GM18505 (cell line): ENCODE data around the gene SEMA6D.

Source experiments
- ATAC-seq: cut with Tn5 transposase; IDR thresholded peaks from one replicate; pipeline ENCODE4 v1.9.1; 2021; ENCODE audit not compliant: unreplicated experiment
- POLR2A ChIP-seq: IDR thresholded peaks from 4 replicates; pipeline ENCODE4 v1.6.1; 2011; ENCODE audit warnings: borderline replicate concordance; ENCODE audit not compliant: insufficient read depth, insufficient read length; ENCODE audit errors: extremely low read depth

Gene SEMA6D

DNA sequence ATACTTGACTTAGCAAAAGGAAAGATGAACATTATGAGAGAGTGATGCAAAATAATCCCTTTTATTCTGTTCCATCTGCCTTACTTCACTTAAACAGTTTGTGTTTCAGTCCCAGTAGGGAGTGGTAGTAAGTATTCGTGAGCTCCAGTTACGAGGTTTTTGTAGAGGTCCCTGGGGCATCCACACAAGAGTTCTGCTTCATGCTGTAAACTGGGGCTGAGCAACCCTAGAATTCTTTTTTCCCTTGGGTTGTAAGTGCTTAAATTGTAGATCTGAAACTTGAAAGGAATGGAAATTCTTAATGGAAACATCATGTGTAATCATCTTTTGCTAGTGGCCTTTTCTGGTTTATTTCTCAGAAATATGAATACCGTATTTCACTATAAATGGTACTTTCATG lies 79.5 kb downstream of the SEMA6D start:
- no peak for ATAC-seq
- no peak for TF ChIP-seq POLR2A

DNA sequence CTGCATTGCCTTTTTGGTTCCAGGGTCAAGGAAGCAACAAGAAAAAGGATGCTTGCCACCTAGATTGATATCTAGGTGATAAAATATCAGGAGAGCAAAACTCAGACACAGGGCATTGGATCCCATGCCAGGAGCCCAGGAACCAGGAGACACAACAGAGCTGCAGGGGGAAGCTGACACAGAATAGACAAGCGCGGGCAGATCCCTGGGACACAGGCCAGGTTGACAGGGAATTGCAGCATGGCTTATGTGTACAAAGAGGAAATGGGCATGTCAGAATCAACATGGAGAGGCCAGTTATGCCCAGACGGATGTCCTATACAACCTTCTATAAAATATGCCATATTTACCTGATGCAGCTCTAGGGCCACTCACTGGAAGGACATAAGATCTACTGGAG lies 84.2 kb downstream of the SEMA6D start:
- no peak for ATAC-seq
- no peak for TF ChIP-seq POLR2A

DNA sequence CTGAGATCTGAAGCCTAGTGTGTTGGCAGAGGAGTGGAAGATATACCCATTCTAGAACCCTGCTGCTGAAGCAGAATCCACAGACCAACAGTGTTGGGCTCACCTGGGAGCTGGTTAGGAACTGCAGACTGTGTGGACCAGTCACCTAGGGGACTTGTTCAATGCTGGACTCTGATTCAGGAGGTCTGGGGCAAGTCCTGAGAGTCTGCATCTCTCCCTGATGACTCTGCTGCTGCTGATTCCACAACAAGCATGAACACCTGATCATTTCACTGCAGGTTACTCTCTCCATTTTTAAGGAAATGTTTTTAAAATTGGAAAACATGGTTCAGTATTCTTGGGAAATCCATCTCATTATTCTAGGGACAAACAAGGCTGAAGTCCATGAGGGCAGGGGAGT lies 84.9 kb downstream of the SEMA6D start:
- no peak for TF ChIP-seq POLR2A
- no peak for ATAC-seq

DNA sequence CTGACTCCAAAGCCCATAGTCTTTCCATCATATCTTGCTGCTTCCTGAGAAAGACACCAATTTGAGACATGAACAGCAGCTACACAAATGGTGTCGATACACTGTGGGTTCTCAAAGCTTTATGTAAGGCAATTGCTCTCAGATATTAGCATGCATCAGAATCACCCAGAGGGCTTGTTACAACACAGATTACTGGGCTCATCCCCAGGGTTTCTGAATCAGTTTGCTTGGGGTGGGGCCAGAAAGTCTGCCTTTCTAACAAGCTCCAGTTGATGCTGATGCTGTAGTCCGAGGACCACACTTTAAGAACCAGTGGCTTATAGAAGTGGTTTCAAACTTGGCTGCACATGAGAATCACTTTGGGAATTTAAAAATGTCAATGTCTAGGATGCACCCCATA lies 86.5 kb downstream of the SEMA6D start:
- no peak for TF ChIP-seq POLR2A

DNA sequence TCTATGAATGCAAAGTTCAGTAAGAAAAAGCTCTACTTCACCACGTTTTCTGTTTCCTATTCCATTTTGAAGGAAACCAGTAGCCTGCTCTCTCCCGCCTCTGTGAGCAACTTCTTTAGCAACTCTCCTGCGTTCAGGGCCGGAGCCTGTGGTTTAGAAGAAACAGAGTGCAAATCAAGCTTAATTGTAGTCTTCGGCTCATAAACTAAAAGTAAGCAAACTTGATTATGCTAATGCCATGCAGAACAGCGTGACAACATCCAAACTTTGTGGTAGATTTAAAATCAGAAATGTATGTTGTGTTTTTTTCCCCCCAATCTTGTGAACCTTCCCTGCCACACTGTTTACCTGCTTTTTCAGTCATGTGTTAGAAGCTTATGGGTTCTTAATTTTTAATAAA lies 87.4 kb downstream of the SEMA6D start:
- no peak for TF ChIP-seq POLR2A
- ATAC-seq = no peak

More for the DNA sequence above, 86.5 kb downstream of the SEMA6D start:
- no peak for ATAC-seq

DNA sequence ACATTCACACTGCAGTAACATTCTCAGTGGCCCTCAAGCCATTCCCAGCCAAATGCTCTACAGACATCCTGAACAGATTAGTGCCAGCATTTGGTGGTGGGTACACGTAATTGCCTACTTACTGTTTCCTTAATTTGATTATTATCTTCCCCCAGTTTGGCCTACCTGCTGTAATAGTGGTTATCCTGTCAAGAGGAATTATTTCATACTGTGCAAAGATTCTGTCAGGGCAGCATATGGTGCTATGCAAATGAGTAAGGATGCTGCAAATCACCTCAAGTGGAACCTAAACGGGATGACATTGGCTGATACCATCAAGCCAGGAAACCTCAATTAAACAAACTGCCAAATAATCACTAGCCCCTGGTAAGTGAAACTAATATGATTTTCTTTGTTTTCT lies 88.7 kb downstream of the SEMA6D start:
- TF ChIP-seq POLR2A = no peak
- ATAC-seq = no peak

DNA sequence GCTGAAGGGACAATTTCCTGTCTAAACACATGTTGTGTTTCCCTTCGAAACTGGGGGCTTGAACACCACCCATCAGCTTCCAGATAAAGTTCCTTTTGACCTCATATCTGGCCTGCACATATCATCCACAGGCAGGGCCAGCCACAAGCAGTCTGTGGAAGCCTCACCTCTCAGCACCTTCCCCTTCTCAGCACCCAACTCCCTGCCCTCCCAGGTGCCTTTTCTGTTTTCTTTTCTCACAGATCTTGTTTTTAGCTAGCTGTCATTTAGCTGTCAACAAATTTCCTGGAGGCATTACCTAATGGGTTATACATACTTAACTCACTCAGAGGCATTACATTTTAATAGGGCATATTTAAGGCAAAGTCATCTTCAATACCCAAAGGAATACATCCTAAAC lies 93.9 kb downstream of the SEMA6D start:
- ATAC-seq = no peak
- no peak for TF ChIP-seq POLR2A

DNA sequence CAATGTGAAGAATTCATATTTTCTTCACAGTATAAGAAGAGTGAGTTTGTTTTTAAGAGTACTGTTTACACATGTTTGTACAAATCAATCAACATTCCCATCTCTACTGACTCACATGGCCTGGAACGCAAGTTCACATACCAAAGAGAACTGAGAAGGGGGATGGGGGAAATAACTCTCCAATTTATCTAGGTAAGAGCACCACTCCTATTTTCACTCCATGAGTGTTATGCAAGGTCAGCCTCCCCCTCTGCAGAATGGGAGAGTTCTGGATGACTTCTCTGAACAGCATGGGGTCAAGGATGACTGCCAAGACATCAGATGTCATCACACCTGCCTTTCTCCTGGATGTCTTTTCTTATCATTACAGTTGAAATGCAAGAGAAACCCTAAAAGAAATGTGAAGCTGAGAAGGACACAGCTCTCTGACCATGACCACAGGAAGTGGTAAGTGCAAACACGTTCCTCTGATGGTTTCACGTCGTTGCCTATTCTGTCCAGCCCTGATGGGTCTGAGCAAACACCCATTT lies 95.2 kb downstream of the SEMA6D start:
- no peak for TF ChIP-seq POLR2A
- ATAC-seq = peak; percentile 61

DNA sequence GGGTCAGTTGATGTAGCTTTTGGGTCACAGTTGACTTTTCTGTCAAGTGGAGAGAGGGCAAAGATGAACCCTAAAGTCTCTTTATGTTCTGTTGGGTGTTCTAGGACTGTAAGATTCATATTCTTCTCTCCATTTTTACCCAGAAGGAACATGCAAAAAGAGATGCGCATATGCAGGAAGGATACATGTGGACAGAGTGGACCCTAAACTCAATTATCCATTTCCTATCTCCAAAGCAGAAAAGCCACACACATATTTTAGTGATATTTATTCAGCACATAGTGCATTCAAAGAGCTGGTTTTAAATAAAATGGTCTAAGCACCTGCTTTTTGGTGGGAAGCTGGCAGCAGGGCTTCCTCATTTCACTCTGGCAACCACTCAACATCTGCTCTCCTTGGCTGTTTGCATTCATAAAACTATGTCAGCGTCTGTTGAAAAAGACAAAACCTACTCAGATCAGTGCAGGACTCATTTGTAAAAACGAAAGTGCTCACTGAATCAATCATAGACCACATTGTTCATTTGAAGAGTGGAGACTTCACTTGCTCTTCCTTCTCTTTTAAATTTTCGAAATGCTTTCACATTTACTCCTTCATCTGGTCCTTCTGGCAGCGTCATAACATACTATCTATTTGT lies 96.6 kb downstream of the SEMA6D start:
- peak; percentile 86 for ATAC-seq
- TF ChIP-seq POLR2A = no peak

DNA sequence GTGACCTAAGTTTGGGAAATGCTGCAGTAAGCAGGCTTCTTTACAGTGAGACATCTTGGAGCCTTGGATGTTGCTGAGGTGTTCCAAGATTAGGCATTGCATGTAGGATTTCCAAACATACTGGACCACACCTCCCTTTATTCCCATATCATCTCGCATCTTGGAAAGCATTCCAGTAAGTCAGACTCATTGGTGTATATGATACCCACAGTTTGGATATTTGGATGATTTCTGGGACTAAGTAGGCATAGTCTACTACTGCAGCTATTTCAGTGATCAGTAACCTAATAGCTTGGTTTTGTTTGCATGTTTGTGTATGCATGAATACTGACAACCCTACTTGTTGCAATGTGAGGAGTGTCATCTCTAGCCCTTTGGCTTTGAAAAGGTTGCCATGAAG lies 97.3 kb downstream of the SEMA6D start:
- ATAC-seq = no peak
- TF ChIP-seq POLR2A = no peak

DNA sequence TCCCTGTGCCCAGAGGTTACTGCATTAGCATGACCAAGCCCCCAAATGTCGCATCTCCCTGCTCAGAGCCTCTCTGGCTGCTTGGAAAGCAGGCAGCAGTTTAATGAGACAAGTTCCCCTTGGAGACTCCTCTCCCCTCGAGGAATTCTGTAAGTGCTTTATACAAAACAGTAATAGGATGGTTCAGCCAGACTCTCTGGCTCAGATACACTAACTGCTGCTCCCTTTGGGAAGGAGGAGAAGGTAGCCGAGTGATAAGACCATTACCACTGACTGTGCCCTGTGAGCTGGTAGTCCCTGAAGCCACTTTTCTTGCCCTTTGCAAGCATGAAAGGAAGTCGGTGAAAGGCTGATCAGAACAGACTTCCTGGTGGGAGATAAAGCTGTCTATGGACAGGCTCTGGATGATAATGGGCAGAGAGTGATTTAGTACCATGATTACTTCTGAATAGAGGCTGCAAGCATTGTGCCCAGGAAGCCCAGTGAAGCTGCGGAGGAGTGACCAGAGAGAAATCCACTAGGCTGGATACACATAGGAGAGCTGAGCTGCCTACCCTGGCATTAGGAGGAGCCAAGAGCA lies 100.8 kb downstream of the SEMA6D start:
- TF ChIP-seq POLR2A = no peak
- ATAC-seq = no peak

DNA sequence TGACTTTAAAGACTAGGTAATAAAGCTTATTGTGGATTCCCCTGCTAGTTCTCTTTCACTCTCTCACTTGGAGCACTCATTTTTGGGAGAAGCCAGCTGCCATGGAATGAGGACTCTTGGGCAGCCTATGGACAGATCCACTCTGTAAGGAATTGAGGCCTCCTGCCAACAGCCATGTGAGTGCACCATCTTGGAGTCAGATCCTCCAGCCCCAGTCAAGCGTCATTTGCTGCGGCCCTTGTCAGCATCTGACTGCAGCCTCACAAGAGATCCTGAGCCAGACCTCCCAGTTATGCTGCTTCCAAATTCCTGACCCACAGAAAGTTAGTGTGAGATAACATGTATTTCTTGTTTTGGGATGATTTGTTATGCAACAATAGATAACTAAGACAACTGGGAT lies 101.9 kb downstream of the SEMA6D start:
- TF ChIP-seq POLR2A = no peak
- no peak for ATAC-seq

DNA sequence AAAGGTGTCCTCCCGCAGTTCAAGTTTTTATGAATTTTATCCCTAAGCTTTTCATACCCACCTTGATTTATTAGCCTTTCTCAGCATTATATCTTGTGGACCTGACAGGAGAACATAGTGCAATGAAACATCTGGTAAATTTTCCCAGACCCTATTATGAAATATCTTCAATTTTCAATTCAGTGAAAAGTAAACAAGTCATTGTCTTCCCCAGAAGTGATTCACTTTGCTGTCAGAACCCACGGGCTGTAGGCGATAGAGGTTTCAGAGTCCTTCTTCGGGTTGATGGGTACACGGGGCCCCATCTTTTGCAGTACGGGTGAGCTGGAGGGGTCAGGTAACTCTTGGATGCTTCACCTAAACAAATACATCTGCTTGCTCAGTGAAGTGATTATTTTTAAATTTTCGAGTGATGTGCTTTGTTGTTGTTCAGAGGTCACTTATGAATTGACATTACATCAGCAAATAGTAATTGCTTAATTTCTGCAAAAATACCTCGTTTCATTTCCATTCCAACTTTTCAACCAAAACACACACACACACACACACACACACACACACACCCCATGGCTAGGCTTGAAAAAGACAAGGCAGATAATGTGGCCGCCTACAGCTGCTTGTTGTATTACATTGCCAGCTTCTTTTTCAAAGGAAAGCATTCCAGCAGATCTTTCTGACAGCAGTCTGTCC lies 102.9 kb downstream of the SEMA6D start:
- no peak for TF ChIP-seq POLR2A
- ATAC-seq = no peak
